Natural killer cell (primary cell): ENCODE measurements around the gene GPHN. TPM values are rescaled to one million over a fixed set of nuclear protein-coding genes. Genes with fewer than 3 reads are reported as not detected.

Experiments used
- ATAC-seq, 3 donors: fragments of 150-1000 bp in 2 of 3; fragments of 200-7000 bp in 1 of 3; cut with Tn5 transposase; 1 replicate in 1 of 3; 2 replicates in 2 of 3; pipeline ENCODE4 v1.10.0; 2021; ENCODE audit warnings: mild to moderate bottlenecking in 2 of 3, moderate library complexity in 2 of 3
- DNase-seq, 2 donors: peaks; one replicate each; pipeline versions ENCODE4 v3.0.0 to v3.0.0-alpha.2; 2013 to 2021; ENCODE audit warnings: mixed read lengths in 1 of 2
- H3K27ac ChIP-seq: one replicate; pipeline ENCODE4 v1.5.1; 2013; ENCODE audit warnings: mild to moderate bottlenecking, low read length
- H3K27me3 ChIP-seq: one replicate; pipeline ENCODE4 v1.6.1; 2013; ENCODE audit warnings: low read length; ENCODE audit not compliant: control insufficient read depth, insufficient read depth
- H3K36me3 ChIP-seq: one replicate; pipeline ENCODE4 v1.6.1; 2013; ENCODE audit warnings: low read length; ENCODE audit not compliant: control insufficient read depth, insufficient read depth
- H3K4me1 ChIP-seq: one replicate; pipeline ENCODE4 v1.6.1; 2013; ENCODE audit warnings: low read length; ENCODE audit not compliant: control insufficient read depth, insufficient read depth
- H3K4me3 ChIP-seq: one replicate; pipeline ENCODE4 v1.5.1; 2013; ENCODE audit warnings: low read length
- H3K9me3 ChIP-seq: one replicate; pipeline ENCODE4 v1.6.1; 2013; ENCODE audit warnings: low read length; ENCODE audit not compliant: control insufficient read depth, insufficient read depth
- H3K27ac Mint-ChIP-seq, 2 donors: one replicate each; pipeline ENCODE4 v1.8.0; 2022; ENCODE audit warnings: mild to moderate bottlenecking in 2 of 2, mixed read lengths in 2 of 2, moderate library complexity in 1 of 2
- H3K27me3 Mint-ChIP-seq, 2 donors: one replicate each; pipeline ENCODE4 v1.8.0; 2022; ENCODE audit warnings: low read depth in 2 of 2, mixed read lengths in 2 of 2
- H3K36me3 Mint-ChIP-seq: one replicate; pipeline ENCODE4 v1.8.0; 2022; ENCODE audit warnings: mixed read lengths
- H3K4me1 Mint-ChIP-seq, 2 donors: one replicate each; pipeline ENCODE4 v1.8.0; 2022; ENCODE audit warnings: mixed read lengths in 2 of 2
- H3K4me3 Mint-ChIP-seq: one replicate; pipeline ENCODE4 v1.8.0; 2022; ENCODE audit warnings: mild to moderate bottlenecking, moderate library complexity, mixed read lengths
- H3K9me3 Mint-ChIP-seq, 2 donors: one replicate each; pipeline ENCODE4 v1.8.0; 2022; ENCODE audit warnings: mixed read lengths in 2 of 2
- WGBS: methylation state at CpG from one replicate; pipeline ENCODE4 v1.1.7; 2013; ENCODE audit warnings: missing lambda C conversion rate; ENCODE audit not compliant: insufficient coverage; 5-methylcytosine and 5-hydroxymethylcytosine counted together
- intact Hi-C: fragments of 100-400 bp; cut with micrococcal nuclease; formaldehyde crosslinking; loops from one replicate; pipeline ENCODE4 v1.14.2; 2022
- total RNA-seq, 4 donors: library from RNA; stranded (reverse); fragments of 120-200 nt in 1 of 4; gene quantifications; one replicate each; pipeline versions ENCODE4 v1.2.3 to v1.2.4, GENCODE V29; 2013 to 2022
- TF ChIP-seq, protein P1 (sequence below): fragments of 200-600 bp; IDR thresholded peaks from one replicate; pipeline ENCODE4 v1.8.0; 2022; ENCODE audit warnings: antibody characterized with exemption

Gene GPHN
- total RNA-seq, 3 donors from 2014 or later (not counting 1 experiment from before 2014, with no cell fraction given) = 6.3 to 9.4 (median 8.7) TPM

DNA sequence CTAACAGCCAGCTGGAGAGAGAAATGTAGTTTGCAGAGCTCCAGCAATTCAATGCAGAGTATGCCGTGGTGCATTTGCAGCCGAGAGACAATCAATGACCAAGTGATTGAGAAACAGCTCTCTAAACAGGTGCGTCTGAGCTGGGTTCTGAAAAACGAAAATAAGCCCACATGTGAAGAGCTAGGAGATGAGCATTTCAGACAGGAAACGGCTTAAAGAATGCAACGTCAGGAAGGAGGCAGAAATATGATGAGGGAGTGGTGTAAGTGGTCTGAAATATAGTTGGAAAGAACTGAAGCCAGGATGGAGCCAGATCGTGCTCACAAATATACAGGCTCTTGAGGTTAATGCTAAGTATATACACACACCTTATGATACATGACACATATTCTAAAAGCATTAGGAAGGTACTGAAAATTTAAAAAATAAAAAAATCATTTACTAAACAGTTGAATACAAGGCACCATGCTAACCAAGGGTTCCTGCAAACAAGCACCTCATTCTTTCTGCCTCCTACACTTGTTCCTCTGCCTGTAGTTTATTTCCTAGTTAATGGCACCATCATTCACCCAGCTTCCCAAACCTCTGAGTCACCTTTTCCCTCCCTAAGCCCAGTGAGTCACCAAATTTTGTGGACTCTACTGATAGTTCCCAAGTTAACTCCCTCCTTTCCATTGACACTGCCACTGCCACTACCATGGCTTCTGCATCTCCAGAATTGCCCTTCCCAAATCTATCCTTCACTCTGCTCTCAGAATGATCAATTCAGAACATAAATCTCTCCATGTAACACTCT is 679.0 kb downstream of the GPHN start:
- Histone ChIP-seq H3K27ac (no peak overlapping the region), H3K9me3 (no peaks in the 10 kb centered on the region), H3K4me1 (no peaks in the 10 kb centered on the region), H3K4me3 (no peak overlapping the region), H3K27me3 (no peaks in the 10 kb centered on the region), H3K36me3 (no peaks in the 10 kb centered on the region)
- DNase-seq (peak in 1 of 2 donors; percentile 16), ATAC-seq (no peak)
- no peak overlapping the region for H3K4me3 Mint-ChIP-seq
- intact Hi-C loops = no loop called here
- H3K36me3 Mint-ChIP-seq = no peaks in the 10 kb centered on the region
- H3K27ac Mint-ChIP-seq = no peak overlapping the region
- 67% methylated on average over 6 of the region's 7 CpGs for WGBS
- H3K9me3 Mint-ChIP-seq = no peaks in the 10 kb centered on the region
- TF ChIP-seq, protein P1, sequence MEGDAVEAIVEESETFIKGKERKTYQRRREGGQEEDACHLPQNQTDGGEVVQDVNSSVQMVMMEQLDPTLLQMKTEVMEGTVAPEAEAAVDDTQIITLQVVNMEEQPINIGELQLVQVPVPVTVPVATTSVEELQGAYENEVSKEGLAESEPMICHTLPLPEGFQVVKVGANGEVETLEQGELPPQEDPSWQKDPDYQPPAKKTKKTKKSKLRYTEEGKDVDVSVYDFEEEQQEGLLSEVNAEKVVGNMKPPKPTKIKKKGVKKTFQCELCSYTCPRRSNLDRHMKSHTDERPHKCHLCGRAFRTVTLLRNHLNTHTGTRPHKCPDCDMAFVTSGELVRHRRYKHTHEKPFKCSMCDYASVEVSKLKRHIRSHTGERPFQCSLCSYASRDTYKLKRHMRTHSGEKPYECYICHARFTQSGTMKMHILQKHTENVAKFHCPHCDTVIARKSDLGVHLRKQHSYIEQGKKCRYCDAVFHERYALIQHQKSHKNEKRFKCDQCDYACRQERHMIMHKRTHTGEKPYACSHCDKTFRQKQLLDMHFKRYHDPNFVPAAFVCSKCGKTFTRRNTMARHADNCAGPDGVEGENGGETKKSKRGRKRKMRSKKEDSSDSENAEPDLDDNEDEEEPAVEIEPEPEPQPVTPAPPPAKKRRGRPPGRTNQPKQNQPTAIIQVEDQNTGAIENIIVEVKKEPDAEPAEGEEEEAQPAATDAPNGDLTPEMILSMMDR = no peak
- H3K27me3 Mint-ChIP-seq = peaks cover 0 to 2% of the 10 kb centered on the region in 2 donors
- H3K4me1 Mint-ChIP-seq = no peaks in the 10 kb centered on the region

DNA sequence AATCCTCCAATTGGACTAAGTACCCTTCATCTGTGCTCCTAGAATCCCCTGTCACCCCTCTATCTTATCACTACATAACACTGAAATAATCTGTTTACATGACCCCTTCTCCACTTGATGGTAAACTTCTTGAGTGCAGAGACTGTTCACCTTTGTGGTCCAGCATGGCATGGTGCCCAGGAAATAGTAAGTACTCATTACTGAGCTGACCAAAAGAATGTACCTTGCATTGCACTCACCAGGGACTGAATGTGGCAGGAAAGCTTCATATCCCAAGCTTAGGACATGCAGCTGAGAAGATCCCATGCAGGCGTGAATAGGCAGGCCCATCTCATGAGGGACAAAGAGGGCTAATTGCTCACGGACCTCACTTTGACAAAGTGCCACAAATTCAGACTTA is 679.9 kb downstream of the GPHN start:
- 95% methylated on average over 2 of the region's 2 CpGs for WGBS

DNA sequence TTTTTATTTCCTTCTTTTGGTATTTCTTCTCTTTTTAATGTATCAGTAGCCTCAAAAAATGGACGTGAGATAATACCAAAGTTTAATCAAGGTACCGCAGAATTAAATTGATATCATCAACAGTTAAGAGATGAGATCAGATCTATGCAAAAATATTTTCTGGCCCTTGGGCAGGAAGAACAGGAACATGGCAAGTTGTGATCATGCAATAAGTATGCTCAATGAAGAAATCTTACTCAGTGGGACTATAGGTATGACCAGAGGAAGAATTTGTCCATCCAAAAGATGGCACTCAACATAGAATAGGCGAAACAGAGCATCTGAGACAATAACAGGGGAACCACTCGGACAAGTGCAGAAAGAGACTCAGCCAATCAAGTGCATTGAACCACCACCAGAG is 680.4 kb downstream of the GPHN start:
- no peak overlapping the region for H3K4me3 Mint-ChIP-seq
- H3K27ac Mint-ChIP-seq = no peak overlapping the region
- Histone ChIP-seq H3K9me3 (no peaks in the 10 kb centered on the region), H3K4me1 (no peaks in the 10 kb centered on the region), H3K27me3 (no peaks in the 10 kb centered on the region), H3K4me3 (no peak overlapping the region), H3K36me3 (no peaks in the 10 kb centered on the region), H3K27ac (no peak overlapping the region)
- H3K36me3 Mint-ChIP-seq = no peaks in the 10 kb centered on the region
- TF ChIP-seq, protein P1 = no peak
- 94% methylated on average over 4 of the region's 4 CpGs for WGBS
- ATAC-seq = no peak
- H3K27me3 Mint-ChIP-seq = peaks cover 0 to 2% of the 10 kb centered on the region in 2 donors
- intact Hi-C loops = no loop called here
- H3K9me3 Mint-ChIP-seq = no peaks in the 10 kb centered on the region
- DNase-seq = no peak
- no peaks in the 10 kb centered on the region for H3K4me1 Mint-ChIP-seq

More for the DNA sequence above, 679.9 kb downstream of the GPHN start:
- Mint-ChIP-seq H3K27ac (no peak overlapping the region), H3K36me3 (no peaks in the 10 kb centered on the region), H3K4me3 (no peak overlapping the region), H3K9me3 (no peaks in the 10 kb centered on the region), H3K4me1 (no peaks in the 10 kb centered on the region), H3K27me3 (peaks cover 0 to 2% of the 10 kb centered on the region in 2 donors)
- ATAC-seq (no peak), DNase-seq (no peak)
- Histone ChIP-seq H3K36me3 (no peaks in the 10 kb centered on the region), H3K9me3 (no peaks in the 10 kb centered on the region), H3K27me3 (no peaks in the 10 kb centered on the region), H3K4me1 (no peaks in the 10 kb centered on the region), H3K4me3 (no peak overlapping the region), H3K27ac (no peak overlapping the region)
- TF ChIP-seq, protein P1 = no peak
- intact Hi-C loops = no loop called here
